Cerebellar nuclear complex (tissue), 1 donor: Measurements from ENCODE around the gene ARHGAP15.

Experiments
- DNase-seq, 2 experiments: peaks; one replicate each; lab custom pipeline; 2025; lab: John Stamatoyannopoulos, UW

Gene ARHGAP15

GRCh38 chr2:143169105-143169504, 39.9 kb downstream of the ARHGAP15 start:
- DNase-seq: no peak

GRCh38 chr2:143171817-143172216, 42.6 kb downstream of the ARHGAP15 start:
- DNase-seq: no peak

- DNase-seq: no peak
Observed at GRCh38 chr2:143175438-143175837, 46.2 kb downstream of the ARHGAP15 start.

GRCh38 chr2:143176606-143177005, 47.4 kb downstream of the ARHGAP15 start:
- DNase-seq: no peak

GRCh38 chr2:143177096-143177786, 48.0 kb downstream of the ARHGAP15 start:
- DNase-seq: no peak

- DNase-seq: no peak
Observed at GRCh38 chr2:143181494-143181893, 52.3 kb downstream of the ARHGAP15 start.

GRCh38 chr2:143182649-143183048, 53.4 kb downstream of the ARHGAP15 start:
- DNase-seq: no peak

- no peak for DNase-seq
Observed at GRCh38 chr2:143183804-143184463, 54.7 kb downstream of the ARHGAP15 start.

GRCh38 chr2:143186876-143187275, 57.7 kb downstream of the ARHGAP15 start:
- DNase-seq: no peak

- DNase-seq: no peak
Observed at GRCh38 chr2:143190431-143190830, 61.2 kb downstream of the ARHGAP15 start.

- no peak for DNase-seq
Observed at GRCh38 chr2:143192106-143192505, 62.9 kb downstream of the ARHGAP15 start.

- no peak for DNase-seq
Observed at GRCh38 chr2:143192716-143193115, 63.5 kb downstream of the ARHGAP15 start.

- DNase-seq: peak in 1 of 2 experiments; percentile 11
Observed at GRCh38 chr2:143193121-143193520, 63.9 kb downstream of the ARHGAP15 start.

- no peak for DNase-seq
Observed at GRCh38 chr2:143195511-143195910, 66.3 kb downstream of the ARHGAP15 start.

GRCh38 chr2:143204062-143204461, 74.8 kb downstream of the ARHGAP15 start:
- DNase-seq: no peak

GRCh38 chr2:143205106-143205764, 76.0 kb downstream of the ARHGAP15 start:
- DNase-seq: no peak

- DNase-seq: no peak
Observed at GRCh38 chr2:143209570-143210445, 80.6 kb downstream of the ARHGAP15 start.

- DNase-seq: no peak
Observed at GRCh38 chr2:143210446-143210819, 81.2 kb downstream of the ARHGAP15 start.

- no peak for DNase-seq
Observed at GRCh38 chr2:143217512-143218115, 88.4 kb downstream of the ARHGAP15 start.

GRCh38 chr2:143218621-143219020, 89.4 kb downstream of the ARHGAP15 start:
- no peak for DNase-seq

GRCh38 chr2:143219266-143219665, 90.0 kb downstream of the ARHGAP15 start:
- DNase-seq: no peak

GRCh38 chr2:143223556-143223955, 94.3 kb downstream of the ARHGAP15 start:
- DNase-seq: no peak
